CD4-positive, alpha-beta T cell (primary cell): ENCODE measurements around the gene CNNM1. TPM values are rescaled to one million over a fixed set of nuclear protein-coding genes. Genes with fewer than 3 reads are reported as not detected.

Source experiments
- ATAC-seq: fragments of 200-7000 bp; cut with Tn5 transposase; one replicate; pipeline ENCODE4 v1.10.0; 2022; ENCODE audit warnings: mild to moderate bottlenecking; ENCODE audit not compliant: poor library complexity
- CTCF ChIA-PET: fragments of 350-600 bp; sonication (Branson Sonifier 250); formaldehyde crosslinking; loops from one replicate; lab custom pipeline; 2021; ENCODE audit warnings: antibody characterized with exemption, inconsistent platforms; lab: Charles Lee
- POLR2A ChIA-PET: fragments of 350-600 bp; sonication (Branson Sonifier 250); formaldehyde crosslinking; loops from one replicate; lab custom pipeline; 2021; ENCODE audit warnings: antibody characterized with exemption, inconsistent platforms; lab: Charles Lee
- DNase-seq, 14 experiments: peaks; one replicate each; pipeline ENCODE4 v3.0.0-alpha.2; 2013 to 2020; ENCODE audit warnings: mixed read lengths in 2 of 14
- H3K27ac ChIP-seq, 2 donors: one replicate each; pipeline versions ENCODE4 v1.5.1 to v1.7.0; 2013; ENCODE audit warnings: low read length in 2 of 2, low read depth in 1 of 2, mild to moderate bottlenecking in 1 of 2
- H3K27me3 ChIP-seq, 2 experiments: 1 replicate in 1 of 2; 2 replicates in 1 of 2; pipeline versions ENCODE4 v1.6.1 to v1.7.0; 2013; ENCODE audit warnings: low read length in 2 of 2, control low read depth in 1 of 2, mild to moderate bottlenecking in 1 of 2, moderate library complexity in 1 of 2; ENCODE audit not compliant: insufficient read depth in 2 of 2, control insufficient read depth in 1 of 2
- H3K36me3 ChIP-seq: one replicate; pipeline ENCODE4 v1.6.1; 2013; ENCODE audit warnings: low read length, control low read depth; ENCODE audit not compliant: insufficient read depth
- H3K4me1 ChIP-seq: one replicate; pipeline ENCODE4 v1.6.1; 2013; ENCODE audit warnings: low read length, control low read depth; ENCODE audit not compliant: insufficient read depth
- H3K4me3 ChIP-seq: one replicate; pipeline ENCODE4 v1.5.1; 2013; ENCODE audit warnings: mild to moderate bottlenecking, low read length, moderate library complexity
- H3K9me3 ChIP-seq, 2 experiments: 1 replicate in 1 of 2; 2 replicates in 1 of 2; pipeline versions ENCODE4 v1.6.1 to v1.7.0; 2013; ENCODE audit warnings: low read length in 2 of 2, mild to moderate bottlenecking in 2 of 2, control low read depth in 1 of 2, moderate library complexity in 1 of 2; ENCODE audit not compliant: control insufficient read depth in 1 of 2, insufficient read depth in 1 of 2
- H3K27ac Mint-ChIP-seq: one replicate; pipeline ENCODE4 v1.8.0; 2020; ENCODE audit warnings: mixed read lengths
- H3K27me3 Mint-ChIP-seq: one replicate; pipeline ENCODE4 v1.8.0; 2021; ENCODE audit warnings: mixed read lengths
- H3K36me3 Mint-ChIP-seq: one replicate; pipeline ENCODE4 v1.8.0; 2021; ENCODE audit warnings: low read depth, mixed read lengths
- H3K4me1 Mint-ChIP-seq: one replicate; pipeline ENCODE4 v1.8.0; 2021; ENCODE audit warnings: low read depth, mixed read lengths
- H3K4me3 Mint-ChIP-seq: one replicate; pipeline ENCODE4 v1.8.0; 2020; ENCODE audit warnings: mild to moderate bottlenecking, mixed read lengths
- H3K9me3 Mint-ChIP-seq: one replicate; pipeline ENCODE4 v1.8.0; 2020; ENCODE audit warnings: mixed read lengths
- intact Hi-C, 2 experiments: fragments of 100-400 bp; cut with DNase I in 1 of 2; cut with micrococcal nuclease in 1 of 2; formaldehyde crosslinking; loops; one replicate each; pipeline versions ENCODE4 v1.15.1 to v1.9.0; 2023 to 2025; cut with DNase I, micrococcal nuclease
- total RNA-seq, 174 experiments: library from RNA in 2 of 174; stranded (reverse) in 2 of 174; gene quantifications; one replicate each; pipeline ENCODE4 v1.2.3 and lab custom pipeline; 2021 to 2026
- TF ChIP-seq, protein P1 (sequence below): fragments of 200-600 bp; IDR thresholded peaks from one replicate; pipeline ENCODE4 v1.8.0; 2022; ENCODE audit warnings: antibody characterized with exemption, mild to moderate bottlenecking

The CNNM1 gene
- total RNA-seq, 2 experiments from 2014 or later: 0.16 to 0.17 TPM

DNA sequence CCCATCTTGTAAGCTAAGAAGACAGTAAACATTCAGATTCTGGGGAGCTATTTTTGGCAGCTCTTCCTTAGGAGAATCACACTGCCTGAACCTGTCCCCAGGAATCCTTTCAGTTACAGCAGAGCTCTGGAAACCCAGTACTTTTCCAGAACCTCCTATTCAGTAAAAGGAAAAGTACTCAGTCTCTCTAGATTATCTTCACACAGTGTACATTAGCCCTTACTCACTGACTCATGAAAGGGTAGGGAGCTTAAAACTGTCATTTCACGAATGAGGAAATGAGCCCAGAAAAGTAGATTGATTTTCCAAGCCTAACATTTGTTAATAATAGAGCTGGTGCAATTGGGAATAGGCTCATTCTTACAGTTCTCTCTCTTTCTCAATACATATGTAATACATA is 3.9 kb upstream of the CNNM1 start:
- Mint-ChIP-seq H3K4me3 (no peak overlapping the region), H3K9me3 (no peaks in the 10 kb centered on the region), H3K27ac (no peak overlapping the region), H3K27me3 (peaks cover 34% of the 10 kb centered on the region), H3K36me3 (no peaks in the 10 kb centered on the region), H3K4me1 (no peaks in the 10 kb centered on the region)
- H3K27ac ChIP-seq: no peak overlapping the region
- intact Hi-C loops: no loop called here
- no peak for ATAC-seq
- H3K4me1 ChIP-seq: peaks cover 12% of the 10 kb centered on the region
- CTCF ChIA-PET: no interaction called here
- peaks cover 0 to 13% of the 10 kb centered on the region in 2 experiments for H3K9me3 ChIP-seq
- POLR2A ChIA-PET: no interaction called here
- no peak overlapping the region for H3K4me3 ChIP-seq
- H3K27me3 ChIP-seq: peaks cover 10 to 25% of the 10 kb centered on the region in 2 experiments
- no peak for DNase-seq
- no peaks in the 10 kb centered on the region for H3K36me3 ChIP-seq
- TF ChIP-seq, protein P1, sequence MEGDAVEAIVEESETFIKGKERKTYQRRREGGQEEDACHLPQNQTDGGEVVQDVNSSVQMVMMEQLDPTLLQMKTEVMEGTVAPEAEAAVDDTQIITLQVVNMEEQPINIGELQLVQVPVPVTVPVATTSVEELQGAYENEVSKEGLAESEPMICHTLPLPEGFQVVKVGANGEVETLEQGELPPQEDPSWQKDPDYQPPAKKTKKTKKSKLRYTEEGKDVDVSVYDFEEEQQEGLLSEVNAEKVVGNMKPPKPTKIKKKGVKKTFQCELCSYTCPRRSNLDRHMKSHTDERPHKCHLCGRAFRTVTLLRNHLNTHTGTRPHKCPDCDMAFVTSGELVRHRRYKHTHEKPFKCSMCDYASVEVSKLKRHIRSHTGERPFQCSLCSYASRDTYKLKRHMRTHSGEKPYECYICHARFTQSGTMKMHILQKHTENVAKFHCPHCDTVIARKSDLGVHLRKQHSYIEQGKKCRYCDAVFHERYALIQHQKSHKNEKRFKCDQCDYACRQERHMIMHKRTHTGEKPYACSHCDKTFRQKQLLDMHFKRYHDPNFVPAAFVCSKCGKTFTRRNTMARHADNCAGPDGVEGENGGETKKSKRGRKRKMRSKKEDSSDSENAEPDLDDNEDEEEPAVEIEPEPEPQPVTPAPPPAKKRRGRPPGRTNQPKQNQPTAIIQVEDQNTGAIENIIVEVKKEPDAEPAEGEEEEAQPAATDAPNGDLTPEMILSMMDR: no peak

DNA sequence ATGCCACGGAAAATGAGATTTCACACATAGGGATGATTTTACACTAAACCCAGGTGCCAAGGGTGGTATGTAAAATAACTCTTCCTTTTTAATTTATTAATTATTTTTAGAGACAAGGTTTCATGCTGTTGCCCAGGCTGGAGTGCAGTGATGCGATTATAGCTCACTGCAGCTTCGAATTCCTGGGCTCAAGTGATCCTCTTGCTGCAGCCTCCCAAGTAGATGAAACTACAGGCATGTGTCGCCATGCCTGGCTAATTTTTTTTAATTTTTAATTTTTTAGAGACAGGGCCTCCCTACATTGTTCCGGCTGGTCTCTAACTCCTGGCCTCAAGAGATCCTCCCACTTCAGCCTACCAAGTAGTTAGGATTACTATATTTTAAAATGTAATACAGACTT is 2.3 kb upstream of the CNNM1 start:
- Histone ChIP-seq H3K36me3 (no peaks in the 10 kb centered on the region), H3K27ac (no peak overlapping the region), H3K4me1 (peaks cover 14% of the 10 kb centered on the region), H3K4me3 (no peak overlapping the region), H3K9me3 (peaks cover 0 to 13% of the 10 kb centered on the region in 2 experiments), H3K27me3 (peaks cover 22 to 40% of the 10 kb centered on the region in 2 experiments)
- no peak overlapping the region for H3K4me3 Mint-ChIP-seq
- POLR2A ChIA-PET: no interaction called here
- no peaks in the 10 kb centered on the region for H3K36me3 Mint-ChIP-seq
- H3K27ac Mint-ChIP-seq: no peak overlapping the region
- peaks cover 45% of the 10 kb centered on the region for H3K27me3 Mint-ChIP-seq
- no peaks in the 10 kb centered on the region for H3K9me3 Mint-ChIP-seq
- TF ChIP-seq, protein P1: no peak
- ATAC-seq (no peak), DNase-seq (no peak)
- intact Hi-C loops: no loop called here
- H3K4me1 Mint-ChIP-seq: peaks cover 7% of the 10 kb centered on the region
- CTCF ChIA-PET: no interaction called here

DNA sequence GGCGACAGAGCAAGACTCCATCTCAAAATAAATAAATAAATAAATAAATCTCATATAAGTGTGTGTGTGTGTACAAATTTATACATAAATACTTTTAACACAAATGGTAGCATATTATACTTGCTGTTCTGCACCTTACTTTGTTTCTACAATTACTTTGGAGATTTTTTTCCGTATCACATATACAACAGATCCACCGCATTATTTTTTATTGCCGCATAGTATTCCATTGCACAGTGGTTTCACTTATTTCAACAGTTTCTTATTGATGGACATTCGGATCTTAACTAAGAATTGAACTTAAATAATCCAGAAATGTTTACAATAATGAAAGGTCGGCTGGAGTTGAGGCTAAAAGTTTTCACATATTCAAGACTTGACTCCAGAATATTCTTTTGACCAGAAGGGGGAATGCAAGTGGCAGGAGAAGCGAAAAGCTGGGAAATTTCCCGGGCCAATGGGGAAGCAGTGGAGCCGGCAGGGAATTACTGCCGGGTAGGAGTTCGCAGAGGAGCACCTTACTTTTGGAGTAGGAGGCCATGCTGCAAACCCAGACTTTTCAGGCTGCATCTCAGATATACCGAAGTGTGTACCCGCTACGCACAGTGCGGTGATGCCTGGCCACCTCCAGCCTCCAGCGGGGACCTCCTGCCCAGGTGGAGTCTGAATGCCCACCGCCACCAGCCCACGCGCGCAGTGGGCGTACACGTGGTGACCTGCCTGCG is 415 bp upstream of the CNNM1 start:
- H3K4me1 ChIP-seq: peaks cover 14% of the 10 kb centered on the region
- H3K27me3 Mint-ChIP-seq: peaks cover 56% of the 10 kb centered on the region
- intact Hi-C loops: no loop called here
- H3K9me3 ChIP-seq: peaks cover 0 to 13% of the 10 kb centered on the region in 2 experiments
- TF ChIP-seq, protein P1: no peak
- H3K36me3 Mint-ChIP-seq: no peaks in the 10 kb centered on the region
- ChIA-PET POLR2A (no interaction called here), CTCF (no interaction called here)
- H3K27me3 ChIP-seq: peaks cover 22 to 43% of the 10 kb centered on the region in 2 experiments
- peak overlapping the region; percentile 35 for H3K4me3 Mint-ChIP-seq
- ATAC-seq: no peak
- no peaks in the 10 kb centered on the region for H3K36me3 ChIP-seq
- no peak overlapping the region for H3K4me3 ChIP-seq
- peaks cover 7% of the 10 kb centered on the region for H3K4me1 Mint-ChIP-seq
- no peak overlapping the region for H3K27ac Mint-ChIP-seq
- no peak overlapping the region for H3K27ac ChIP-seq
- H3K9me3 Mint-ChIP-seq: no peaks in the 10 kb centered on the region
- DNase-seq: no peak
